NCI-H2081 treated with DMSO at 0.1 percent for 48 hours (cell line): ENCODE measurements around the gene PBRM1.

Experiments
- DNase-seq: peaks from one replicate; lab custom pipeline; 2025; lab: John Stamatoyannopoulos, UW

Gene PBRM1

DNA sequence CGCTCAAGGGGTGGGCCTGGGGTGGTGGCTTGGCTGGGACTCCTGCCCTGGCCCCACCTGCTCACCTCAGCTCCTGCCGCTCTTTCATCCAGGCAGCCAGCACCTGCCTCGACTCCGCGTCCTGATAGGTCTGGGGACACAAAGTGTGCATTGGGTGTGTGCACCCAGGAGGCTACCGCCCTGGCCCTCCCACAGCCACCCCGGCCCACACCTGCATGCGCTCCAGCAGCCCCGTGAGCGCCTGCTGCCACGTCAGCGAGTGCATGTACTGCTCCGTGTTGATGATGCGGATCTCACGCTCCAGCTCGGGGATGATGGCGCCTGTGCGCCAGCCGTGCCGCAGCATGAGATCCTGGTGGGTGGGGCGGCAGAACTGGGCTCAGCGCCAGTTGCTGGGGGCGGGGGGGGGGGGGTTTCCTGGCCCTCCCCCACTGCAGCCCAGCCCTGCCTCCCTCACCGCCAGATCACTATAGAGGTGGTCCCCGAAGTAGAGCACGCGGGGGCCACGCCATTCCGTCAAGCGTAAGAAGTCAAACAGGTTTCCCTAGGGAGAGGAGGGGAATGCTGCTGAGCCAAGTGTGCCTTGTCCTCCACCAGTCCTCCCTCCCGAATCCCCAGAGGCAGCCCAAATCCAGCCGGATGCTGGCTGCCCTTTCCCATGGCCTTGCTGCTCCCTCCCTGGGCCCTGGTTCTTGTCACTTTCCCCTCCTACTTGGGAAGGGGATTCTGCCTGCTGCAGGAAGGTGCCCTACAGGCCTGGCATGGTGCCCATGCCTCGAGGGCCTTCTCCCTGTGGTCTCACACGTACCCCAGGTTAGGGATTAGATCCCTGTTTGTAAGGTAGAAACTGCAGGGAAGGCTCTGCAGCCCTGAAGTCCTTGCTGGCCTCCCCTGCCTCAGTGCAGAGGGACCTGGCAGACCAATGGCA is 160.7 kb downstream of the PBRM1 start:
- DNase-seq: no peak

DNA sequence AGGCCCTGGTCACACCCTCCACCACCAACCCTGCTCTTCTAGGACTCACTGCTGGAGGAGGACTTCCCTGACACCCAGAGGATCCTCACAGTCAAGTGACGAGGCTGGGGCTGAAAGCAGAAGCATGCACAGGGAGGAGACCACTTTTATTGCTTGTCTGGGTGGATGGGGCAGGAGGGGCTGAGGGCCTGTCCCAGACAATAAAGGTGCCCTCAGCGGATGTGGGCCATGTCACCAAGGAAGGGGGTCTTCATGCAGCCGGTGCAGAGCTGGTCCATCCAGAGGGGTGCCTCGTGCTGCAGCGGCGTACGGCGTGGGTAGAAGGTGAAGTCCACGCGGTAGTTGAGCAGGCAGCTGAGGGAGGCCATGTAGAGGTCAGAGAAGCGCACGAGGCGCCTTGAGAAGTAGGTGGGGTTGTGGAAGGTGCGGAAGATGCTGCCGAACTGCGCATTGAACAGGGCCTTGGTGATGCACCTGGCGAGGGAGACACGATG is 161.4 kb downstream of the PBRM1 start:
- no peak for DNase-seq

DNA sequence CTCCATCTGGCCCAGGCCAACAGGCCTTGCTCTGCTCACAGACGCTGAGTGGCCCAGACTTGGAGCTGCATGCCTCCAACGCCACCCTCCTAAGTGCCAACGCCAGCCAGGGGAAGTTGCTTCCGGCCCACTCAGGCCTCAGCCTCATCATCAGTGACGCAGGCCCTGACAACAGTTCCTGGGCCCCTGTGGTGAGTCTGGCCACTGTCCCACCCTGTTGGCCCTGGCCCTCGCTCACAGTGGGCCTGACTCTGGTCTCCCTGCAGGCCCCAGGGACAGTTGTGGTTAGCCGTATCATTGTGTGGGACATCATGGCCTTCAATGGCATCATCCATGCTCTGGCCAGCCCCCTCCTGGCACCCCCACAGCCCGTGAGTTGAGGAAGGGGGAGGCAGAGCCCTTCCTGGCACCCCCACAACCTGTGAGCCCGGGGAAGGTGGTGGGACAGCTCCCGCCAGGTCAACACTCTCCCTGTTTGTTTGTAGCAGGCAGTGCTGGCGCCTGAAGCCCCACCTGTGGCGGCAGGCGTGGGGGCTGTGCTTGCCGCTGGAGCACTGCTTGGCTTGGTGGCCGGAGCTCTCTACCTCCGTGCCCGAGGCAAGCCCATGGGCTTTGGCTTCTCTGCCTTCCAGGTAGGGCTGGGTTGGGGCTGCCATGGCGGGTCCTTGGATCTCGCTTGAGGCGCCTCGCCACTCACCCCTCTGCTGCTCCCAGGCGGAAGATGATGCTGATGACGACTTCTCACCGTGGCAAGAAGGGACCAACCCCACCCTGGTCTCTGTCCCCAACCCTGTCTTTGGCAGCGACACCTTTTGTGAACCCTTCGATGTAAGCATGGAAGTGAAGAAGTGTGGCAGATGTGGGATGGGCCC is 162.1 kb downstream of the PBRM1 start:
- no peak for DNase-seq

DNA sequence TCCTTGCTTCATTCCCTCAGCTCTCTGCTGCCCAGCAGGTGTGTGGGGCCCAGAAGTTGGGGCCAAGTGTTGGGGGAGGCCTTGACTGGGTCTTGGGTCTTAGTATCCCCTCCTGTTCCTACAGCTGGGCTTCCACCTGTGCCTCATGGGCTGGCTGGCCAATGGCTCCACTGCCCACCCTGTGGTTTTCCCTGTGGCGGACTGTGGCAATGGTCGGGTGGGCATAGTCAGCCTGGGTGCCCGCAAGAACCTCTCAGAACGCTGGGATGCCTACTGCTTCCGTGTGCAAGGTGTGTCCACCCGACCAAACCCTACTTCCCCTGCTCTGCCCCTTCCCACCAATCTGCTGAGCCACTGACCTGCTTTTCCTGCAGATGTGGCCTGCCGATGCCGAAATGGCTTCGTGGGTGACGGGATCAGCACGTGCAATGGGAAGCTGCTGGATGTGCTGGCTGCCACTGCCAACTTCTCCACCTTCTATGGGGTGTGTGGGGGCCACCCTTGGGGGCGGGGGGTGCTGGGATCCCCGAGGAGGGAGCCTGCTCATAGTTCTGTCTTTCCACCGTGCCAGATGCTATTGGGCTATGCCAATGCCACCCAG is 163.0 kb downstream of the PBRM1 start:
- no peak for DNase-seq

DNA sequence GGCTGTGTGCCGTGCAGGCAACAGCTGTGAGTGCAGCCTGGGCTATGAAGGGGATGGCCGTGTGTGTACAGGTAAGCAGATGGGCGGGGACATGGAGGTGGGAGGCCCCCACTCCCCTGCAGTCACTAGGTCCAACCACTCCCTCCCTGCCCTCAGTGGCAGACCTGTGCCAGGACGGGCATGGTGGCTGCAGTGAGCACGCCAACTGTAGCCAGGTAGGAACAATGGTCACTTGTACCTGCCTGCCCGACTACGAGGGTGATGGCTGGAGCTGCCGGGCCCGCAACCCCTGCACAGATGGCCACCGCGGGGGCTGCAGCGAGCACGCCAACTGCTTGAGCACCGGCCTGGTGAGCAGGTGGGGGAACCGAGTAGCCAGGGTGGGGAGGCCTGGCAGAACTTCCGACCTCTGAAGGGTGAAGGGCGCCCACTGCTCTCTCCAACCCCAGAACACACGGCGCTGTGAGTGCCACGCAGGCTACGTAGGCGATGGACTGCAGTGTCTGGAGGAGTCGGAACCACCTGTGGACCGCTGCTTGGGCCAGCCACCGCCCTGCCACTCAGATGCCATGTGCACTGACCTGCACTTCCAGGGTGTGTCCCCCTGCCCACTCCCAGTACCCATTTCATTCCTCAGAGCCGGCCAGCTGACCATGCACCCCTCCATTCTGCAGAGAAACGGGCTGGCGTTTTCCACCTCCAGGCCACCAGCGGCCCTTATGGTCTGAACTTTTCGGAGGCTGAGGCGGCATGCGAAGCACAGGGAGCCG is 163.6 kb downstream of the PBRM1 start:
- no peak for DNase-seq

DNA sequence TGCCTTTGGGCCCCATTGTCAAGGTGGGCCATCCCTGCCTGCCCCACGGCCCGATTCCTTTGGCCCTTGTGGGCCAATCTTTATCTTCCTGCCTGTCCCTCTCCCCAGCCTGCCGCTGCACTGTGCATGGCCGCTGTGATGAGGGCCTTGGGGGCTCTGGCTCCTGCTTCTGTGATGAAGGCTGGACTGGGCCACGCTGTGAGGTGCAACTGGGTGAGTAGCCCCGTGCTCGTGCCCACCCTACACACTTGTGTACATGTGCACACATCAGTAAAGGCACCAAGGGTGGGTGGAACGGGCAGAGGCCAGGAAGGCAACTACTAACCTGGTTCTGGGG is 164.3 kb downstream of the PBRM1 start:
- no peak for DNase-seq

DNA sequence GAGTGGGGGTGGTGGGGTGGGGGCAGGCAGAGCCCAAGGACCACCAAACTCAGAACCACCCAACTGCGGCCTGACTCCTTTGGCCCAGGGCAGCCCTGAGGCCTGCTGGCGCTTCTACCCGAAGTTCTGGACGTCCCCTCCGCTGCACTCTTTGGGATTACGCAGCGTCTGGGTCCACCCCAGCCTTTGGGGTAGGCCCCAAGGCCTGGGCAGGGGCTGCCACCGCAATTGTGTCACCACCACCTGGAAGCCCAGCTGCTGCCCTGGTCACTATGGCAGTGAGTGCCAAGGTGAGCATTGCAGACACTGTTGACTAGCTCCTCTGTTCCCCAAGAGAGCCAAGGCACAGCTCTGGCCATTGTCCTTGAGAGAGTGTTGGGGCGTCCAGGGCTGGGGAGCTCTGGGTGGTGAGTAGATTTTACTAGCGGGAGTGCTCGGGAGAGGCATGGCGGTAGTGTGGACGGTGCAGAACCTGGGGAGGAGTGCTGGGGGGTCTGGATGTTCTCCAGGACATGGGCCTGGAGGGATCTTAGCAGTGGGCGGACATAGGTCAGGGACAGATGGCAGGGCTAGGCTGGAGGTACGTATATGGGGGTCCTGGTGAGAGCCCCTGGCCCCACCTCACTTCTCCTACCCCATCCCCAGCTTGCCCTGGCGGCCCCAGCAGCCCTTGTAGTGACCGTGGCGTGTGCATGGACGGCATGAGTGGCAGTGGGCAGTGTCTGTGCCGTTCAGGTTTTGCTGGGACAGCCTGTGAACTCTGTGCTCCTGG is 164.8 kb downstream of the PBRM1 start:
- DNase-seq: no peak

DNA sequence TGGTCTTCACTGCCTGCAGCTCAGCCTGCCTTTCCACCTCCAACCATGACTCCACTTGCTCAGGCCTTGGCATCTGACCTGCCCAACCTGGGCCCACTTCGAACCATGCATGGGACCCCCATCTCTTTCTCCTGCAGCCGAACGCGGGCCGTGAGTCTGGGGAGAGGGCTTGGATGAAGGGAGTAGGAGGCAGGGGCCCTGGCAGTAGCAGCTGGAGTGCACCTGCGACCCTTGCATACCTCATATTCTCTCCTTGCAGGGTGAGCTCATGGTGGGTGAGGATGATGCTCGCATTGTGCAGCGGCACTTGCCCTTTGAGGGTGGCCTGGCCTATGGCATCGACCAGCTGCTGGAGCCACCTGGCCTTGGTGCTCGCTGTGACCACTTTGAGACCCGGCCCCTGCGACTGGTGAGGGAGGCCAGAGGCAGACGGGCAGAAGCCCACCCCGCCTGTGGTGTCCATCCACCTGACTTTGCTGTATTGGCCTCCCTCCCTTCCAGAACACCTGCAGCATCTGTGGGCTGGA is 165.5 kb downstream of the PBRM1 start:
- no peak for DNase-seq

DNA sequence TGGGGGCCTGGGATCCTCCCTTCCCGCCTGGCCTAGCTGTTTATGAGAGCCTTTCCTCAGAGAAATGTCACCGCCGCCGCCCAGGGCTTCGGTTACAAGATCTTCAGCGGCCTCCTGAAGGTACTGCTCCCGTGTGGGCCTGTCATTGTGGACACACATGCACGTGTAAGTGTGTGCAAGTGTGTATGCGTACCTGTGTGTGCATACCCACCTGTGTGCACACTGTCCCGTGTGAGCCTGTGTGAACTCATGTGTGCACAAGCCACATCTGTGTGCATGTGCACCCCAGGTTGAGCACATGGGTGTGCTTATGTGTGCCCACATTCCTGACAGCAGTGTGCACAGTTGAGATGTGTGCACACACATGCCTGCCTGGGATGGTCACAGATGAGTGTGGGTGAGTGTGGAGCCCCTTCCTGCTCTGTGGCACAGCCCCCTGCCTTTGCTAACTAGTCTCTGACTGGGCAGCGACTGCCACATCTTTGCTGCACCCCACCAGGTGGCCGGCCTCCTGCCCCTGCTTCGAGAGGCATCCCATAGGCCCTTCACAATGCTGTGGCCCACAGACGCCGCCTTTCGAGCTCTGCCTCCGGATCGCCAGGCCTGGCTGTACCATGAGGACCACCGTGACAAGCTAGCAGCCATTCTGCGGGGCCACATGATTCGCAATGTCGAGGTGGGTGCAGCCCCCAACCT is 166.1 kb downstream of the PBRM1 start:
- no peak for DNase-seq

DNA sequence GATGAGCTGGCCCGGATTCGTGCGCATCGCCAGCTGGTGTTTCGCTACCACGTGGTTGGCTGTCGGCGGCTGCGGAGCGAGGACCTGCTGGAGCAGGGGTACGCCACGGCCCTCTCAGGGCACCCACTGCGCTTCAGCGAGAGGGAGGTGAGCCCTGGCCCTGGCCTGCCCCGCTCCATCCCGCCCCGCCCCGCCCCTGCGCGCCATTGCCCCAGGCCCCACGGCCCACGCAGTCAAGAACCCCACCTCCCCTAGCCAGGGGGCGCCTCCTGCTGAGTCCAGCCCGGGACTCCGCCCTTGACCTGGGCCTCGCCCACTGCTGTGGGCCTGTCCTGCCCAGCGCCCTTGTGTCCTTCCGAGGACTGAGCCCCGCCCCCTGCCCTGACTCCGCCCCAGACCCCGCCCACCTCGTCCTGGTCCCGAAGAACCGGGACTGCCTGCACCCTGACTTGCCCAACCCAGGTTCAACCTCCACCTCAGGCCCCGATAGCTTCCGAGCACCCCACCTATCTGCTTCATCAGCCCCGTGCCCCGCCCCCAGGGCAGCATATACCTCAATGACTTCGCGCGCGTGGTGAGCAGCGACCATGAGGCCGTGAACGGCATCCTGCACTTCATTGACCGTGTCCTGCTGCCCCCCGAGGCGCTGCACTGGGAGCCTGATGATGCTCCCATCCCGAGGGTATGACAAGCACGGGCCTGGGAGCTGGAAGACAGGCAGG is 166.8 kb downstream of the PBRM1 start:
- DNase-seq: no peak

DNA sequence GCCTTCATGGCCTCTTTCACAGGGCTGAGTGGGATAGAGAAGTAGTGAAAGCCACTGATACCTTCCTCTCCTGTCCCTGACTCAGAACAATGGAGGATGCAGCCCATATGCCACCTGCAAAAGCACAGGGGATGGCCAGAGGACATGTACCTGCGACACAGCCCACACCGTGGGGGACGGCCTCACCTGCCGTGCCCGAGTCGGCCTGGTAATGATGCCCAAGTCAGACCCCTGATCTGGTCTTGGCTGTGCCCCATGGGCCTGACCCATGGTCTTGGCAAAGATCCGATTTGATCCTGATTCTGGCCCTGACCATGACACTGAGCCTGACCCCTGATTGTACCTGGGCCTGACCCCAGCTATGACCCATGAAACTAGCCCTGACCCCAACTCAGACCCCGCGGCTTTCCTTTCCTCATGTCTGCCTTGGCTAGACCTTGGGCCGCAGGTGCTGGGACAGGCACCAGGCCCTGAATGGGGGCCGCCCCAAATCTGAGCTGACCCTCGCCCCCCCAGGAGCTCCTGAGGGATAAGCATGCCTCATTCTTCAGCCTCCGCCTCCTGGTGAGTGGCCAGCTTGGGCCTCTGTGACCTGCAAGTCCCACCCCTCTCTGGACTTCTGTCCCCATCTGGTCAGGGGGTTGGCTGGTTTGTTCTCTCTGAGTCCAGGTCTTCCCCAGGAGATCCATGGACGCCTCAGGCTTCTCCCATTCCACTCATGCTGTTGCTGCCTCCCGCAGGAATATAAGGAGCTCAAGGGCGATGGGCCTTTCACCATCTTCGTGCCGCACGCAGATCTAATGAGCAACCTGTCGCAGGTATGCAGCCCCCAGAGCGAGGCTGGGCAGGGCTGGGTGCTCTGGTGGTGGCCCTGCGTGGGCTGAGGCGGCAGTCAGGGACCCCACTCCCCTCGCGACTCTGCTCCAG is 167.7 kb downstream of the PBRM1 start:
- no peak for DNase-seq

DNA sequence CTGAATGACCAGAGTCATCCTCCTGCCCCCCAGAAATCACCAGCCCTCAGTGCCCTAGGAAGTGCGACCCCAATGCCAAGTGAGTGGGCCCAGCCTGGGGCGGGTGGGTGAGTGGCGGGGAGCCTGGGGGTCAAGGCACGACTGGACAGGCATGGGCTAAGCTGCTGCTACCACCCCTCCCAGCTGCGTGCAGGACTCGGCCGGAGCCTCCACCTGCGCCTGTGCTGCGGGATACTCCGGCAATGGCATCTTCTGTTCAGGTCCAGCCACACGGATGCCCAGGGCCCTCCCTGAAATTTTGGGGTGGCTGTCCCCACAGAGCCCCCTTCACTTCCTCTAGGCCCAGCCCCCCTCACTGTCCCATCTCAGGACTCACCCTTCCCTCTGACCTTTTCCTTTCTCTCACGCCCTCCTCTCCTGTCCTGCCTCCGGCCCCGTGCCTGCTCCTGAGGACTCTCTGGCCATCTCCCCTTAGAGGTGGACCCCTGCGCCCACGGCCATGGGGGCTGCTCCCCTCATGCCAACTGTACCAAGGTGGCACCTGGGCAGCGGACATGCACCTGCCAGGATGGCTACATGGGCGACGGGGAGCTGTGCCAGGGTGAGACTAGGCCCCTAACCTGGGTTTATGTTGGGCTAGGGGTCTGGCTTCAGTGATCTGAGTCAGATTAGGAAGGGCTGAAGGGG is 169.1 kb downstream of the PBRM1 start:
- DNase-seq: no peak

DNA sequence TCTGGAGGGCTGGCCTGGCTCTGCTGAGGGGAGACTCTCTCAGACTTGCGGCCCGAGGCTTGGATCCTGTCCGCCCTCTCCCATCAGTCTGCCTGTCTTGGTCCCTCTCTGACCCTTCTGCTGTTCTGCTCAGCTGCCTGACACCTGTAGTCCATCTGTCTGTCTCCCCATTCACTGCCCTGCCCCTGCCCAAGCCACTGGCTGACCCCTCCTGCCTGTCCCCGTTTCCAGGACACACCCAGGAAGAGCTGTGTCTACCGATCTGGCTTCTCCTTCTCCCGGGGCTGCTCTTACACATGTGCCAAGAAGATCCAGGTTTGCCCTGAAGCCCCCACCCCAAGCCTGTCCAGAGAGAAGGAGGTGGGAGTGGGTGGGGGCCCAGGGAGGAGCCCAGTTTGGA is 170.5 kb downstream of the PBRM1 start:
- no peak for DNase-seq

DNA sequence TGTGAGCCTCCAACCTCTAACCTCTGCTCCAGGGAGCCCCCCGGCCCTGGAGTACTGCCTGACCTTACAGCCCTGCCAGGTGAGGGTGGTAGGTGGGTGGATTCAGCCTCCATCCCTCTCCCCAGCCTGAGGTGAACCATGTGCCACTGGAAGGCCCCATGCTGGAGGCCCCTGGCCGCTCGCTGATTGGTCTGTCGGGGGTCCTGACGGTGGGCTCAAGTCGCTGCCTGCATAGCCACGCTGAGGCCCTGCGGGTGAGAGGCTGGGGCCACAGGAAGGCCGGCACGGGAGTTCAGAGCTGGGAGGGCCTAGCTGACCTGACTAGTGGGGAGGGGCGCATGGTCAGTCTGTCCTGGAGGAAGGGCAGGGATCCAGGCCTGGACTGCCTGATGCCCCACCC is 171.1 kb downstream of the PBRM1 start:
- DNase-seq: no peak

DNA sequence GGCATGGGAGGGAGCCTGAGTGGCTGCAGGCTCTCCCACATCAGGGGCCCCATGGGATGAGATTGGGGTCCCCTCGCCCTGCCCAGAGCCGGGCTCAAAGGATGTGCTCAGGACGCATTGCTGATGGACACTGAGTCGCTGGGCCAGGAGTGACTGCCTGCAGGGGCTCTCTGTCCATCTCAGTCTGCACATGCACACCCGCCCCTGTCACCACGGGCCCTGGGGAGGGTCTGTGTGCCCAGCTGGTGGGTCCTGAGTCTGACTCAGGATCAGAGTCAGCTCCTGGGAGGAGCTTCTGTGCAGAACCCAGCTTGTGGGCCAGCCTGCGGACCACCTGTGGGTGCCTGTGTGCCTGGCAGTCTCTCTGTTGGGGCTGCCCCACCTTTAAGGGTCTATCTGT is 172.4 kb downstream of the PBRM1 start:
- DNase-seq: no peak

DNA sequence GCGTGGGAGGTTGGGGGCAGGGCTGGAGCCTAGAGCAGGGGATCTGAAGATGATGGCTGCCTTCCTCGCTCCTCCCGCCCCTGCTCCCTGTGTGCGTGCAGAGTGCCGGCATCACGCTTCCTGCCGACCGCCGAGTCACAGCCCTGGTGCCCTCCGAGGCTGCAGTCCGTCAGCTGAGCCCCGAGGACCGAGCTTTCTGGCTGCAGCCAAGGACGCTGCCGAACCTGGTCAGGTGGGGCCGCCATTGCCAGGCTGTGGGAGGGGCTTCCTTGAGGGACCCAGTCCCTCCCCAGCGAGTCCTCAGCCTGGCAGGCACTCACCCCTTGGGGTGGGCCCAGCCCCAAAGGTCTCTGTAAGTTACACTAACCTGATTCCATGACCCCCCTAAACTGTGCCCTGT is 173.0 kb downstream of the PBRM1 start:
- DNase-seq: no peak

DNA sequence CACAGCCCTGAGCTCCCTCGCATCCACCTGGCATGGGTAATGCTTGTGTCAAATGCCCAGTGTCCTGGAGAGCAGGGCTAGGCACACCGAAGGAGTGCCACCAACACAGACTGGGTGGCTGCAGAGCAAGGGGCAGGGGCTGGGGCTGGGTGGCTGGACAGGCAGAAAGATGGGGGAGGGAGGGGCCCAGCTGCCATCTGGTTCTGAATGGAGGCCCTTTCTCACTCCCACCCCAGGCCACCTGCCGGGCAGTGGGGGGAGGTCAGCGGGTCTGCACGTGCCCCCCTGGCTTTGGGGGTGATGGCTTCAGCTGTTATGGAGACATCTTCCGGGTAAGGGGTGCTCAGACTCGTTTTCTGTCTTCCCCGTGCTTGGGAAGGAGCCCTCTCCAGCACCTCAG is 173.6 kb downstream of the PBRM1 start:
- no peak for DNase-seq

DNA sequence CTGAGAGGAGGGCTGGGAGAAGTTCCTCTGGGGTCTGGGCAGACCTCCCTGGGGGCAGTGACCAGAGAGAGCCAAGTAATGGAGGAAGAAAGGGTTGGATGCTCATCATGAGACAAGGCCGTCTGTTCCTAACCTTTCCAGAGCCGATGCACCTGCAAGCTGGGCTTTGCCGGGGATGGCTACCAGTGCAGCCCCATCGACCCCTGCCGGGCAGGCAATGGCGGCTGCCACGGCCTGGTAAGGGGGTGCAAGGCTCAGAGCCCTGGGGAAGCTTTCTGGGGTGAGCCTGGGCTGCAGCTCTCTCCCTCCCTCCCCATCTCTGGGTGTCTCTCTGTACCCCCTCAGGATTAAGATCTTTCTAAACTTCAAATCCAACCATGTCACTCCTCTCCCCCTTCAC is 174.2 kb downstream of the PBRM1 start:
- no peak for DNase-seq
